Aorta (tissue), 5 donors: Measurements from ENCODE around the gene HOXB6. TPM values are rescaled to one million over a fixed set of nuclear protein-coding genes. Genes with fewer than 3 reads are reported as not detected.

ENCODE experiments used
- ATAC-seq: fragments of 200-7000 bp; cut with Tn5 transposase; one replicate; pipeline ENCODE4 v1.9.1; 2022; ENCODE audit warnings: moderate library complexity; ENCODE audit not compliant: low FRiP score
- DNase-seq, 2 donors: peaks; one replicate each; pipeline ENCODE4 v3.0.0-alpha.2; 2020
- H3K27ac ChIP-seq, 2 donors: one replicate each; pipeline ENCODE4 v1.5.1; 2013; ENCODE audit warnings: low read length in 2 of 2, mild to moderate bottlenecking in 2 of 2, moderate library complexity in 2 of 2, control low read depth in 1 of 2, inconsistent platforms in 1 of 2, low read depth in 1 of 2
- H3K27me3 ChIP-seq, 2 donors: one replicate each; pipeline ENCODE4 v1.6.1; 2013; ENCODE audit warnings: control low read depth in 1 of 2, low read length in 1 of 2, mild to moderate bottlenecking in 1 of 2, moderate library complexity in 1 of 2; ENCODE audit not compliant: insufficient read depth in 2 of 2, control insufficient read depth in 1 of 2
- H3K36me3 ChIP-seq, 2 donors: one replicate each; pipeline ENCODE4 v1.6.1; 2013; ENCODE audit warnings: control low read depth in 1 of 2, low read length in 1 of 2, mild to moderate bottlenecking in 1 of 2; ENCODE audit not compliant: insufficient read depth in 2 of 2, control insufficient read depth in 1 of 2
- H3K4me1 ChIP-seq, 2 donors: one replicate each; pipeline ENCODE4 v1.6.1; 2013; ENCODE audit warnings: low read length in 2 of 2, control low read depth in 1 of 2, mild to moderate bottlenecking in 1 of 2, moderate library complexity in 1 of 2; ENCODE audit not compliant: insufficient read depth in 2 of 2, control insufficient read depth in 1 of 2
- H3K4me3 ChIP-seq, 2 donors: one replicate each; pipeline ENCODE4 v1.5.1; 2013; ENCODE audit warnings: low read length in 2 of 2, control low read depth in 1 of 2, mild to moderate bottlenecking in 1 of 2
- H3K9me3 ChIP-seq: one replicate; pipeline ENCODE4 v1.6.1; 2013; ENCODE audit warnings: mild to moderate bottlenecking, low read length; ENCODE audit not compliant: control insufficient read depth
- WGBS, 2 donors: extraction: QIAGEN DNeasy Blood & Tissue Kit; methylation state at CpG; one replicate each; pipeline ENCODE4 v1.1.7; 2013; 5-methylcytosine and 5-hydroxymethylcytosine counted together
- intact Hi-C, 2 donors: fragments of 100-400 bp; cut with DNase I; formaldehyde crosslinking; loops; one replicate each; pipeline versions ENCODE4 v1.14.2 to v1.15.0; 2022
- polyA plus RNA-seq, 2 donors: library from polyadenylated mRNA; stranded (reverse); fragments of 200-250 nt; gene quantifications; one replicate each; pipeline ENCODE4 v1.2.3, GENCODE V29; 2013
- total RNA-seq, 2 donors: library from RNA; stranded (reverse); fragmentation: NEBNext Ultra II Directional; extraction: Animal tissue kit (Norgen Biotek cat#: 25700); gene quantifications; one replicate each; pipeline ENCODE4 v1.2.1, GENCODE V29; 2021
- donor health status: healthy with polysubstance abuse.
- donor health status: Bipolar disorder and iron deficiency.
- donor health status: DM: no; HTN: no; CAD: no.
- donor health status: DM: no; HTN: no; CAD: no.
- donor health status: DM: yes; HTN: yes; CAD: no.

Gene HOXB6
- total and polyA plus RNA-seq, 4 donors = 3.9 to 16.8 (median 5.0) TPM

GRCh38 chr17:48643697-48644012 lies 38.9 kb upstream of the HOXB6 start:
- Histone ChIP-seq H3K27ac (no peak overlapping the region), H3K4me3 (no peak overlapping the region), H3K36me3 (no peaks in the 10 kb centered on the region), H3K27me3 (no peaks in the 10 kb centered on the region), H3K9me3 (no peaks in the 10 kb centered on the region), H3K4me1 (no peaks in the 10 kb centered on the region)
- ATAC-seq (no peak), DNase-seq (no peak)
- intact Hi-C loops = no loop called here

- H3K27ac ChIP-seq = no peak overlapping the region
- ATAC-seq (no peak), DNase-seq (no peak)
- no peaks in the 10 kb centered on the region for H3K4me1 ChIP-seq
- H3K27me3 ChIP-seq = no peaks in the 10 kb centered on the region
- no peaks in the 10 kb centered on the region for H3K36me3 ChIP-seq
- 55 to 60% methylated on average over 23 of the region's 23 CpGs for WGBS, 2 donors
- intact Hi-C loops = no loop called here
- H3K9me3 ChIP-seq = no peaks in the 10 kb centered on the region
- H3K4me3 ChIP-seq = no peak overlapping the region
Measured at GRCh38 chr17:48642843-48643696, 38.3 kb upstream of the HOXB6 start.

DNA sequence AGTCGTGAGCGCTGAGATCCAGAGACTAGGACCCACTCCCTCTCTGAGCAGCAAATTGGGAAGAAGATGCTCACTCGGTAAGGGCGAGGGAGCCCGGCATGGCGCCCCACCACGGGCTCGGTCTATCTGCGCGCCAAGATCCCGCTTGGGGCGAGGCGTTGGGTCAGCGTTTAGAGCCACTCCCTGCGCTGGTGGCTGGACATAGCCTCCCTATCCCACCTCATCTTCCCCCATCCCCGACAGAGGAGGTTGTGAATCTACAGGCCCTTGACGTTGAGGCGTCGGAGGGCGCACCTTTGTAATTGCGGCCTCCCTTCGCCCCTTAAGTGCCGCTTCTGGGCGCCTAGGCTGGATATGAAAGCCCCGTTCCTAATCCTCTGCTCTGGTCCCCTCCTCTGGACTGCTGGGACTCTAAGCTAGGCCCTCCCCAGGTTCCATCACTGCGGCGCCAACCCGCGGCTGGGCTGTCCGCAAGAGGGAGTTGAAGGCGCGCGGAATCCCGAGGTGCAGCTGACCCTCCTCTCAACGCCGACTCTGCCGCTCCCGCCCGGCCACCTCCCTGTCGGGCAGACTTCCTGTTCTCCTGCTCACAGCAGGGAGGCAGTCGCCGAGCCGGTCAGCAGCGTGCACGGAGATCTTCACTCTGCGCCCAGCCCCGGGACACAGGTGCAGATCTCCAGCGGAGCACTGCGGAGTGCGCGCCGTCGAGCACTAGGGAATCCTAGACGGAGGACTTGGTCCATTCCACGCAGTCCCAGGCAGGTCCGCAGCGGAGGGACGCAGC lies 37.5 kb upstream of the HOXB6 start:
- Histone ChIP-seq H3K4me1 (no peaks in the 10 kb centered on the region), H3K4me3 (no peak overlapping the region)
- WGBS, 2 donors = 22 to 26% methylated on average over 58 of the region's 58 CpGs

DNA sequence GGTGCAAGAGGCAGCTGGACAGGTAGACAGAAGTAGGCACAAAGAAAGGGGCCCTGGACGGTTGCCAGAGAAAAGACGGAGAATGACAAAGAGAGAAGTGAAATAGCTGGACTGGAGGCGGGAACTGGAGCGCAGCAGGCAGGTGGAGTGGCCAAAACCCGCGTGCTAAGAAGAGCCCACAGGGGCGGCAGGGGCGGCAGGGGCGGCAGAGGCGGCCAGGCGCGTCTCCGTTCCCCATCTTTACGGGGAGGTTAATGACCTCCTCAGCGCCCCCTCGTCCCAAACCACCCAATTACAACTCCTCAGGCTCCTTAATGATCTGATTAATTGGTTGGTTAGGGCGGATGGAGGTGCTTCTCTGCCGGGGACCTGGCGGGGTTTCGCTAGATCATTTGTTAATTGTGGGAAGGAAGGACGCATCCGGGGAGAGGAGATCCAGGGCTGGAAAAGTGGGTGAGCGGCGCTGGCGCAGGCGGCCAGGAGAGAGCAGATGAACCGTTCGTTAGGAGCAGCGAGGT lies 36.8 kb upstream of the HOXB6 start:
- Histone ChIP-seq H3K36me3 (no peaks in the 10 kb centered on the region), H3K27me3 (no peaks in the 10 kb centered on the region), H3K27ac (no peak overlapping the region), H3K9me3 (no peaks in the 10 kb centered on the region), H3K4me3 (no peak overlapping the region), H3K4me1 (no peaks in the 10 kb centered on the region)
- DNase-seq = no peak
- no peak for ATAC-seq
- 27 to 37% methylated on average over 29 of the region's 29 CpGs for WGBS, 2 donors
- intact Hi-C loops = no loop called here

More for the DNA sequence above, 37.5 kb upstream of the HOXB6 start:
- Histone ChIP-seq H3K27me3 (no peaks in the 10 kb centered on the region), H3K27ac (no peak overlapping the region), H3K36me3 (no peaks in the 10 kb centered on the region), H3K9me3 (no peaks in the 10 kb centered on the region)
- intact Hi-C loops = no loop called here
- ATAC-seq (no peak), DNase-seq (peak in 1 of 2 donors; percentile 79)

- no peaks in the 10 kb centered on the region for H3K36me3 ChIP-seq
- DNase-seq = no peak
- 66 to 82% methylated on average over 1 of the region's 1 CpG for WGBS, 2 donors
- no peaks in the 10 kb centered on the region for H3K4me1 ChIP-seq
- ATAC-seq = no peak
- no peak overlapping the region for H3K27ac ChIP-seq
- intact Hi-C loops = no loop called here
- no peak overlapping the region for H3K4me3 ChIP-seq
- H3K27me3 ChIP-seq = no peaks in the 10 kb centered on the region
- H3K9me3 ChIP-seq = no peaks in the 10 kb centered on the region
Measured at GRCh38 chr17:48640858-48641180, 36.0 kb upstream of the HOXB6 start.

- no peaks in the 10 kb centered on the region for H3K27me3 ChIP-seq
- no peak for ATAC-seq
- WGBS, 2 donors = 78 to 80% methylated on average over 6 of the region's 6 CpGs
Measured at GRCh38 chr17:48639982-48640857, 35.4 kb upstream of the HOXB6 start.

GRCh38 chr17:48639136-48639535 lies 34.4 kb upstream of the HOXB6 start:
- no peak overlapping the region for H3K27ac ChIP-seq
- peaks cover 0 to 2% of the 10 kb centered on the region in 2 donors for H3K27me3 ChIP-seq
- no peak overlapping the region for H3K4me3 ChIP-seq
- no peaks in the 10 kb centered on the region for H3K36me3 ChIP-seq
- H3K9me3 ChIP-seq = no peaks in the 10 kb centered on the region
- no peak for ATAC-seq
- DNase-seq = no peak
- H3K4me1 ChIP-seq = no peaks in the 10 kb centered on the region
- intact Hi-C loops = no loop called here
- WGBS, 2 donors = 53 to 54% methylated on average over 5 of the region's 5 CpGs

More at GRCh38 chr17:48639982-48640857, 35.4 kb upstream of the HOXB6 start:
- H3K27ac ChIP-seq = no peak overlapping the region
- intact Hi-C loops = no loop called here
- H3K4me3 ChIP-seq = no peak overlapping the region
- H3K9me3 ChIP-seq = no peaks in the 10 kb centered on the region
- no peak for DNase-seq
- no peaks in the 10 kb centered on the region for H3K36me3 ChIP-seq
- no peaks in the 10 kb centered on the region for H3K4me1 ChIP-seq

DNA sequence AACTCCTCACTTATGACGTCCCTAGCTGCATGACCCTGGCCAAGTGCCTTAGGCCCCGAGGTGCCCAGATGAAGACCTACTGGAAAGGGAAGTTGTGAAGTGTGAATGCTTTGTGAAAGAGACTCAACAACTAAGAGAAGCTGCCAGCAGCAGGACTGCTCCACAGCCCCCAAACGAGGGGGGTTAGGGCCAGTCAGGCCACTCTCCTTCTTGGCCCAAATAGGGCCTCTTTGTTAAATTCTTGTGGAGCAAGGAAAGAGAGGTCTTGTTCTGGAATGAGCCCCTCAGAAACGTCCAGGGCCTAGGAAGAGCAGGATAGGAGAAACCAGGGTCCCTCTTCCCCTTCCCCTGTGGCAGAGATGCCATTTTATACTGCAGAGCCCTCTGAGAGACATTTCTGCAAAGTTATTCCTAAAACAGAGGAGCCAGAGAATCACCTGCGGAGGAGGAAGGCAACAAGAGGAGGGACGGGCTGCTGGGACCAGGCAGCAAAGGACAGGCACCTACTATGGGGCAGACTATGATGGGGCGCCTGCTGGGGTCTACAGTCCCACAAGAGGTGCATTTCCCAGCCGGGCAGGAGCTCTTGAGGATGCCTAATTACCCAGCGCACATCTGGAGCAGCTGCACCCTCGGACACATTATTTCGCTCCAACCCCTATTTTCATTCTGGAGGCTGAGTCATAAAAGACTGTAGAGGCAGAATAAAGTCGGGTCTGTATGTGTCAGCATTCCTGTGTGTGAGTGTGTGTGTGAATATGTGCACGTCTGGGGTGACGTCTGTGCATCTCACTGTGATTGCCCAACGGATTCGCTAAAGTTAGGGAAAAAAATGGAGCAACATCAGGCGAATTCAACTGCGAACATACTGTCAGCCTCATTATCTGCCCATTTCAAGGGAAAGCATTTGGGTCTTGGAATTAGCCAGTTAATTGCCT lies 32.8 kb upstream of the HOXB6 start:
- Histone ChIP-seq H3K27ac (no peak overlapping the region), H3K36me3 (no peaks in the 10 kb centered on the region), H3K4me3 (no peak overlapping the region), H3K27me3 (peaks cover 0 to 2% of the 10 kb centered on the region in 2 donors), H3K9me3 (no peaks in the 10 kb centered on the region), H3K4me1 (no peaks in the 10 kb centered on the region)
- 55 to 66% methylated on average over 18 of the region's 18 CpGs for WGBS, 2 donors
- intact Hi-C loops = no loop called here
- DNase-seq (peak in 1 of 2 donors; percentile 31), ATAC-seq (no peak)
